Measurements from ENCODE around the gene NINJ1. TPM values are rescaled to one million over a fixed set of nuclear protein-coding genes. Genes with fewer than 3 reads are reported as not detected.

Gene NINJ1
- total and polyA plus RNA-seq, 2 of the 4 experiments (the other 2 are of a cell fraction): 21.9 to 38.8 TPM

DNA sequence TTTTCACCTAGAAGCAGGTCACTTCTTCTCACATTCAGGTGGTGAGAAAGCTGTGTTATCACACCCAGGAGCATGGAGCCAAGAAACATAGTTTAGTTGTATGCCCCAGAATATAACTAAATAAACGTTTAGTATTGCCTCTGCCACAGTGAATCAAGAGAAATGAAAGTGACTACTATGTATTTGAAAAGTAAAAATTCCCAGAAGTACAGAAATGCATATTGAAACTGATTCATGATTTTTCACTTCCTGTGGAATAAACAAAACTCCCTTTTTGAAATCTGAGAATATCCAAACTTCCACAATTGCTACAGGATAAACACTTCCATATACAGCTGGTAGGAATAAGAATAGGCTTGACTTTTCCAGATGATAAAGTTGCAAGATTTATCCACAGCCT lies 15.3 kb upstream of the NINJ1 start:
- Histone ChIP-seq H4K8ac (ENCODE audit: low read depth in 2 of 2, low read length in 2 of 2) (no peak overlapping the region), H3K4me3 (ENCODE audit: insufficient read depth, low read depth, low read length) (no peak overlapping the region), H3K4me1 (ENCODE audit: control insufficient read depth, insufficient read depth, low read length) (peaks cover 3% of the 10 kb centered on the region), H3K18ac (ENCODE audit: low read depth, low read length) (peak overlapping the region; percentile 93), H3K9ac (ENCODE audit: low read depth, low read length) (no peak overlapping the region), H4K91ac (ENCODE audit: insufficient read depth, low read depth, low read length) (no peak overlapping the region), H3K56ac (ENCODE audit: extremely low read depth, insufficient read depth, low read length) (no peak overlapping the region), H2AK5ac (ENCODE audit: low read depth, low read length) (no peak overlapping the region), H4K5ac (ENCODE audit: low read depth, low read length) (peak overlapping the region; percentile 64; the same call in 1 of the 2 replicates), H2BK20ac (ENCODE audit: low read depth, low read length) (0 out of 2 replicates have a peak overlapping the region, but pooled peaks have one; percentile 20), H3K9me1 (ENCODE audit: insufficient read depth, low read length) (no peaks in the 10 kb centered on the region), H3K27me3 (ENCODE audit: control insufficient read depth, insufficient read depth, low read length) (no peaks in the 10 kb centered on the region), H3K9me3 (ENCODE audit: control insufficient read depth, insufficient read depth, low read length) (peaks cover 4% of the 10 kb centered on the region), H2BK15ac (ENCODE audit: low read depth, low read length) (0 out of 3 replicates have a peak overlapping the region, but pooled peaks have one; percentile 7), H3K4me2 (ENCODE audit: low read depth, low read length) (peak overlapping the region; percentile 87), H3K14ac (replicated peaks; ENCODE audit: low read depth, low read length) (0 out of 2 replicates have a peak overlapping the region, but pooled peaks have one; percentile 14), H4K20me1 (ENCODE audit: insufficient read depth, low read length) (no peaks in the 10 kb centered on the region; the same call in 1 of the 2 replicates), H2BK5ac (ENCODE audit: low read depth, low read length, poor library complexity, severe bottlenecking) (peak overlapping the region; percentile 78), H3K79me1 (ENCODE audit: low read depth in 1 of 2, low read length in 2 of 2) (no peaks in the 10 kb centered on the region; a peak in 1 of 4 replicates), H3K27ac (ENCODE audit: insufficient read depth, low read length) (peak overlapping the region; percentile 50; the same call in 1 of the 2 replicates), H2AFZ (replicated peaks; ENCODE audit: low read length, poor library complexity) (no peak overlapping the region), H2AK9ac (replicated peaks; ENCODE audit: low read depth, low read length, poor library complexity) (no peak overlapping the region), H3K23ac (ENCODE audit: low read depth, low read length) (no peak overlapping the region), H2BK120ac (ENCODE audit: low read depth, low read length) (no peak overlapping the region), H3K36me3 (ENCODE audit: control insufficient read depth, insufficient read depth, low read length) (no peaks in the 10 kb centered on the region), H3K4ac (ENCODE audit: low read depth, low read length) (peak overlapping the region; percentile 20; the same call in 1 of the 2 replicates)
- intact Hi-C loops (cut with micrococcal nuclease) (no loop called here), in situ Hi-C loops (cut with MboI; ENCODE audit: low sequenced_read_pairs) (no loop called here), dilution Hi-C loops (cut with HindIII; ENCODE audit: low sequenced_read_pairs, unreplicated experiment) (no loop called here)
- BruUV-seq (replicated peaks): no TSS peak
- CTCF ChIA-PET: no interaction called here
- TF ChIP-seq MAZ (IDR thresholded peaks at IDR 0.05; ENCODE audit: borderline replicate concordance, low read depth, low read length) (no peak), POLR2A (IDR thresholded peaks at IDR 0.05; ENCODE audit: low read depth, low read length) (no peak), RFX5 (IDR thresholded peaks at IDR 0.05; ENCODE audit: low read depth, low read length) (no peak), NFE2L2 (IDR thresholded peaks at IDR 0.05; ENCODE audit: low read depth, low read length) (no peak), BHLHE40 (IDR thresholded peaks at IDR 0.05; ENCODE audit: low read depth, low read length) (no peak), RCOR1 (IDR thresholded peaks at IDR 0.05; ENCODE audit: insufficient replicate concordance, low read length) (no peak), CHD1 (IDR thresholded peaks at IDR 0.05; ENCODE audit: low read depth, low read length) (no peak), SMC3 (IDR thresholded peaks at IDR 0.05; ENCODE audit: low read depth, low read length) (no peak), FOS (IDR thresholded peaks at IDR 0.05; ENCODE audit: low read depth, low read length) (no peak), RAD21 (IDR thresholded peaks at IDR 0.05; ENCODE audit: low read length) (no peak)
- TF ChIP-seq, protein P1, sequence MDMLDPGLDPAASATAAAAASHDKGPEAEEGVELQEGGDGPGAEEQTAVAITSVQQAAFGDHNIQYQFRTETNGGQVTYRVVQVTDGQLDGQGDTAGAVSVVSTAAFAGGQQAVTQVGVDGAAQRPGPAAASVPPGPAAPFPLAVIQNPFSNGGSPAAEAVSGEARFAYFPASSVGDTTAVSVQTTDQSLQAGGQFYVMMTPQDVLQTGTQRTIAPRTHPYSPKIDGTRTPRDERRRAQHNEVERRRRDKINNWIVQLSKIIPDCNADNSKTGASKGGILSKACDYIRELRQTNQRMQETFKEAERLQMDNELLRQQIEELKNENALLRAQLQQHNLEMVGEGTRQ (IDR thresholded peaks at IDR 0.05; ENCODE audit: low read depth, low read length): no peak
- POLR2A ChIA-PET (ENCODE audit: unreplicated experiment): no interaction called here
- peak; percentile 70 for ATAC-seq (ENCODE audit: low read depth)
- DNase-seq: peak; percentile 71
- WGBS, 2 experiments (ENCODE audit: extremely low coverage in 2 of 2, insufficient read length in 1 of 2): no CpG with 5 or more reads among the region's 1 CpG
